ENCODE results near the gene GPX5. TPM values are rescaled to one million over a fixed set of nuclear protein-coding genes. Genes with fewer than 3 reads are reported as not detected.
A peak's percentile ranks its signal among the peaks of the same experiment; 100 is the strongest.

GPX5 gene
- total and polyA plus RNA-seq, 2 experiments from 2014 or later = not detected

DNA sequence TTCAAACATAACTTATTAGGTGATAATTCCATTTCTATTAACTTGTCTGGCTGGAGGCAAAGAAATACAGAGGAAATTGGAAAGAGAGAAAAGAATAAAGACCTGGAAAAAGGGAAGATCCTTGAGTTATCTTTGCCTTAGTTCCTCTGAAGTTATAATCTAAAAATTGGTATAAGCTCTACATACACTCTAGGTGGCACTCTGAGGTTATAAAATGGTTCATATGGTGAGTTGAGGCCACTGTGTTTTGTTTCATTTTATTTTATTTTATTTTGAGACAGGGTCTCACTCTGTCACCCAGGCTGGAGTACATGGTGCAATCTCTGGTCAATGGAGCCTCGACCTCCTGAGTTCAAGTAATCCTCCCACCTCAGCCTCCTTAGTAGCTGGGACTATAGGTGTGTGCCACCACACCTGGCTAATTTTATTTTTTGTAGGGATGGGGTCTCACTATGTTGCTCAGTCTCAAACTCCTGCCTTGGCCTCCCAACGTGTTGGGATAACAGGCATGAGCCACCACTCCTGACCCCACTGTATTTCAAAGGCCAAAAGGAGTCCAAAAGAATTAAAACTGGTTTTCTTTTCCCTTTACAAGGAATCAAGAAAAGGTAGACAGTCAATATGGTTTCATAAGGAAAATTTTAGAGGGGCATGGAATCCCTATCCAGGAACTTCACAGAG, 29.4 kb upstream of the GPX5 start:
- H3K4me1 Mint-ChIP-seq = peaks cover 8% of the 10 kb centered on the region
- H3K27me3 ChIP-seq (ENCODE audit: insufficient read depth) = peaks cover 4% of the 10 kb centered on the region; the same call in 1 of the 2 replicates
- H3K4me3 Mint-ChIP-seq = no peak overlapping the region
- H3K27ac Mint-ChIP-seq = no peak overlapping the region
- H3K9me2 ChIP-seq (ENCODE audit: insufficient read depth) = peaks cover 16% of the 10 kb centered on the region; the same call in 1 of the 2 replicates
- no peak for DNase-seq (ENCODE audit: low spot score)
- no peak for ATAC-seq
- TF ChIP-seq ZNF114 (CRISPR knock-in tag; IDR thresholded peaks at IDR 0.05) (no peak), JUNB (IDR thresholded peaks at IDR 0.05; ENCODE audit: unreplicated experiment) (no peak), POLR2AphosphoS5 (IDR thresholded peaks at IDR 0.05; ENCODE audit: low read depth) (no peak)
- TF ChIP-seq, protein P1, sequence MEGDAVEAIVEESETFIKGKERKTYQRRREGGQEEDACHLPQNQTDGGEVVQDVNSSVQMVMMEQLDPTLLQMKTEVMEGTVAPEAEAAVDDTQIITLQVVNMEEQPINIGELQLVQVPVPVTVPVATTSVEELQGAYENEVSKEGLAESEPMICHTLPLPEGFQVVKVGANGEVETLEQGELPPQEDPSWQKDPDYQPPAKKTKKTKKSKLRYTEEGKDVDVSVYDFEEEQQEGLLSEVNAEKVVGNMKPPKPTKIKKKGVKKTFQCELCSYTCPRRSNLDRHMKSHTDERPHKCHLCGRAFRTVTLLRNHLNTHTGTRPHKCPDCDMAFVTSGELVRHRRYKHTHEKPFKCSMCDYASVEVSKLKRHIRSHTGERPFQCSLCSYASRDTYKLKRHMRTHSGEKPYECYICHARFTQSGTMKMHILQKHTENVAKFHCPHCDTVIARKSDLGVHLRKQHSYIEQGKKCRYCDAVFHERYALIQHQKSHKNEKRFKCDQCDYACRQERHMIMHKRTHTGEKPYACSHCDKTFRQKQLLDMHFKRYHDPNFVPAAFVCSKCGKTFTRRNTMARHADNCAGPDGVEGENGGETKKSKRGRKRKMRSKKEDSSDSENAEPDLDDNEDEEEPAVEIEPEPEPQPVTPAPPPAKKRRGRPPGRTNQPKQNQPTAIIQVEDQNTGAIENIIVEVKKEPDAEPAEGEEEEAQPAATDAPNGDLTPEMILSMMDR (conservative IDR thresholded peaks at IDR 0.05; ENCODE audit: low read depth in 2 of 2) = peak; percentile 51 to 52
- TF ChIP-seq, protein P2, sequence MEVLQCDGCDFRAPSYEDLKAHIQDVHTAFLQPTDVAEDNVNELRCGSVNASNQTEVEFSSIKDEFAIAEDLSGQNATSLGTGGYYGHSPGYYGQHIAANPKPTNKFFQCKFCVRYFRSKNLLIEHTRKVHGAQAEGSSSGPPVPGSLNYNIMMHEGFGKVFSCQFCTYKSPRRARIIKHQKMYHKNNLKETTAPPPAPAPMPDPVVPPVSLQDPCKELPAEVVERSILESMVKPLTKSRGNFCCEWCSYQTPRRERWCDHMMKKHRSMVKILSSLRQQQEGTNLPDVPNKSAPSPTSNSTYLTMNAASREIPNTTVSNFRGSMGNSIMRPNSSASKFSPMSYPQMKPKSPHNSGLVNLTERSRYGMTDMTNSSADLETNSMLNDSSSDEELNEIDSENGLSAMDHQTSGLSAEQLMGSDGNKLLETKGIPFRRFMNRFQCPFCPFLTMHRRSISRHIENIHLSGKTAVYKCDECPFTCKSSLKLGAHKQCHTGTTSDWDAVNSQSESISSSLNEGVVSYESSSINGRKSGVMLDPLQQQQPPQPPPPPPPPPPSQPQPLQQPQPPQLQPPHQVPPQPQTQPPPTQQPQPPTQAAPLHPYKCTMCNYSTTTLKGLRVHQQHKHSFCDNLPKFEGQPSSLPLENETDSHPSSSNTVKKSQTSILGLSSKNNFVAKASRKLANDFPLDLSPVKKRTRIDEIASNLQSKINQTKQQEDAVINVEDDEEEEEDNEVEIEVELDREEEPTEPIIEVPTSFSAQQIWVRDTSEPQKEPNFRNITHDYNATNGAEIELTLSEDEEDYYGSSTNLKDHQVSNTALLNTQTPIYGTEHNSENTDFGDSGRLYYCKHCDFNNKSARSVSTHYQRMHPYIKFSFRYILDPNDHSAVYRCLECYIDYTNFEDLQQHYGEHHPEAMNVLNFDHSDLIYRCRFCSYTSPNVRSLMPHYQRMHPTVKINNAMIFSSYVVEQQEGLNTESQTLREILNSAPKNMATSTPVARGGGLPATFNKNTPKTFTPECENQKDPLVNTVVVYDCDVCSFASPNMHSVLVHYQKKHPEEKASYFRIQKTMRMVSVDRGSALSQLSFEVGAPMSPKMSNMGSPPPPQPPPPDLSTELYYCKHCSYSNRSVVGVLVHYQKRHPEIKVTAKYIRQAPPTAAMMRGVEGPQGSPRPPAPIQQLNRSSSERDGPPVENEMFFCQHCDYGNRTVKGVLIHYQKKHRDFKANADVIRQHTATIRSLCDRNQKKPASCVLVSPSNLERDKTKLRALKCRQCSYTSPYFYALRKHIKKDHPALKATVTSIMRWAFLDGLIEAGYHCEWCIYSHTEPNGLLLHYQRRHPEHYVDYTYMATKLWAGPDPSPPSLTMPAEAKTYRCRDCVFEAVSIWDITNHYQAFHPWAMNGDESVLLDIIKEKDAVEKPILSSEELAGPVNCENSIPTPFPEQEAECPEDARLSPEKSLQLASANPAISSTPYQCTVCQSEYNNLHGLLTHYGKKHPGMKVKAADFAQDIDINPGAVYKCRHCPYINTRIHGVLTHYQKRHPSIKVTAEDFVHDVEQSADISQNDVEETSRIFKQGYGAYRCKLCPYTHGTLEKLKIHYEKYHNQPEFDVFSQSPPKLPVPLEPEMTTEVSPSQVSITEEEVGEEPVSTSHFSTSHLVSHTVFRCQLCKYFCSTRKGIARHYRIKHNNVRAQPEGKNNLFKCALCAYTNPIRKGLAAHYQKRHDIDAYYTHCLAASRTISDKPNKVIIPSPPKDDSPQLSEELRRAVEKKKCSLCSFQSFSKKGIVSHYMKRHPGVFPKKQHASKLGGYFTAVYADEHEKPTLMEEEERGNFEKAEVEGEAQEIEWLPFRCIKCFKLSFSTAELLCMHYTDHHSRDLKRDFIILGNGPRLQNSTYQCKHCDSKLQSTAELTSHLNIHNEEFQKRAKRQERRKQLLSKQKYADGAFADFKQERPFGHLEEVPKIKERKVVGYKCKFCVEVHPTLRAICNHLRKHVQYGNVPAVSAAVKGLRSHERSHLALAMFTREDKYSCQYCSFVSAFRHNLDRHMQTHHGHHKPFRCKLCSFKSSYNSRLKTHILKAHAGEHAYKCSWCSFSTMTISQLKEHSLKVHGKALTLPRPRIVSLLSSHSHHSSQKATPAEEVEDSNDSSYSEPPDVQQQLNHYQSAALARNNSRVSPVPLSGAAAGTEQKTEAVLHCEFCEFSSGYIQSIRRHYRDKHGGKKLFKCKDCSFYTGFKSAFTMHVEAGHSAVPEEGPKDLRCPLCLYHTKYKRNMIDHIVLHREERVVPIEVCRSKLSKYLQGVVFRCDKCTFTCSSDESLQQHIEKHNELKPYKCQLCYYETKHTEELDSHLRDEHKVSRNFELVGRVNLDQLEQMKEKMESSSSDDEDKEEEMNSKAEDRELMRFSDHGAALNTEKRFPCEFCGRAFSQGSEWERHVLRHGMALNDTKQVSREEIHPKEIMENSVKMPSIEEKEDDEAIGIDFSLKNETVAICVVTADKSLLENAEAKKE (CRISPR knock-in tag; IDR thresholded peaks at IDR 0.05) = no peak
- TF ChIP-seq, protein P3, sequence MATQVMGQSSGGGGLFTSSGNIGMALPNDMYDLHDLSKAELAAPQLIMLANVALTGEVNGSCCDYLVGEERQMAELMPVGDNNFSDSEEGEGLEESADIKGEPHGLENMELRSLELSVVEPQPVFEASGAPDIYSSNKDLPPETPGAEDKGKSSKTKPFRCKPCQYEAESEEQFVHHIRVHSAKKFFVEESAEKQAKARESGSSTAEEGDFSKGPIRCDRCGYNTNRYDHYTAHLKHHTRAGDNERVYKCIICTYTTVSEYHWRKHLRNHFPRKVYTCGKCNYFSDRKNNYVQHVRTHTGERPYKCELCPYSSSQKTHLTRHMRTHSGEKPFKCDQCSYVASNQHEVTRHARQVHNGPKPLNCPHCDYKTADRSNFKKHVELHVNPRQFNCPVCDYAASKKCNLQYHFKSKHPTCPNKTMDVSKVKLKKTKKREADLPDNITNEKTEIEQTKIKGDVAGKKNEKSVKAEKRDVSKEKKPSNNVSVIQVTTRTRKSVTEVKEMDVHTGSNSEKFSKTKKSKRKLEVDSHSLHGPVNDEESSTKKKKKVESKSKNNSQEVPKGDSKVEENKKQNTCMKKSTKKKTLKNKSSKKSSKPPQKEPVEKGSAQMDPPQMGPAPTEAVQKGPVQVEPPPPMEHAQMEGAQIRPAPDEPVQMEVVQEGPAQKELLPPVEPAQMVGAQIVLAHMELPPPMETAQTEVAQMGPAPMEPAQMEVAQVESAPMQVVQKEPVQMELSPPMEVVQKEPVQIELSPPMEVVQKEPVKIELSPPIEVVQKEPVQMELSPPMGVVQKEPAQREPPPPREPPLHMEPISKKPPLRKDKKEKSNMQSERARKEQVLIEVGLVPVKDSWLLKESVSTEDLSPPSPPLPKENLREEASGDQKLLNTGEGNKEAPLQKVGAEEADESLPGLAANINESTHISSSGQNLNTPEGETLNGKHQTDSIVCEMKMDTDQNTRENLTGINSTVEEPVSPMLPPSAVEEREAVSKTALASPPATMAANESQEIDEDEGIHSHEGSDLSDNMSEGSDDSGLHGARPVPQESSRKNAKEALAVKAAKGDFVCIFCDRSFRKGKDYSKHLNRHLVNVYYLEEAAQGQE (IDR thresholded peaks at IDR 0.05; ENCODE audit: unreplicated experiment) = no peak
- no peaks in the 10 kb centered on the region for H3K36me3 Mint-ChIP-seq (ENCODE audit: low read depth)
- no peaks in the 10 kb centered on the region for H3F3A ChIP-seq (replicated peaks; ENCODE audit: low read depth)
- H4K20me1 ChIP-seq (replicated peaks; ENCODE audit: insufficient read depth) = no peaks in the 10 kb centered on the region
- H3K9me3 Mint-ChIP-seq = peaks cover 6% of the 10 kb centered on the region; the same call in 1 of the 3 replicates
- H3K36me3 ChIP-seq (ENCODE audit: insufficient read depth) = no peaks in the 10 kb centered on the region
- no peak overlapping the region for H2AFZ ChIP-seq
- no peaks in the 10 kb centered on the region for H3K79me2 ChIP-seq (replicated peaks; ENCODE audit: insufficient read depth)
- no peak overlapping the region for H3K27ac ChIP-seq (ENCODE audit: low read depth)
- no peaks in the 10 kb centered on the region for H3K4me1 ChIP-seq (ENCODE audit: insufficient read depth)
- no peak overlapping the region for H3K4me3 ChIP-seq
- peaks cover 6% of the 10 kb centered on the region for H3K27me3 Mint-ChIP-seq (ENCODE audit: insufficient read depth, low read depth, poor library complexity)
- H3K4me2 ChIP-seq = no peak overlapping the region

Measured in GM23338 (cell line).